Measurements from ENCODE around the gene ZNF410.
"Not testable (repeated sequence)": the region's sequence is repeated elsewhere in the genome, so short reads cannot be mapped to it uniquely, and the experiment has no call there.

Gene ZNF410

GRCh38 chr14:73862480-73862879 lies 24.2 kb upstream of the ZNF410 start:
- Histone ChIP-seq H3K27me3 (ENCODE audit: insufficient read depth, low read length, poor library complexity) (no peaks in the 10 kb centered on the region), H3K9ac (ENCODE audit: low read depth, low read length) (no peak overlapping the region), H4K20me1 (ENCODE audit: insufficient read depth, low read length) (no peaks in the 10 kb centered on the region), H3K9me3 (ENCODE audit: insufficient read depth, low read length, severe bottlenecking) (no peaks in the 10 kb centered on the region), H3K4me3 (ENCODE audit: low read depth in 1 of 2, low read length in 2 of 2) (no peak overlapping the region), H3K36me3 (ENCODE audit: insufficient read depth, low read length) (peaks cover 14% of the 10 kb centered on the region; the same call in 1 of the 2 replicates), H3K27ac (ENCODE audit: low read length) (no peak overlapping the region), H2AFZ (ENCODE audit: low read depth, low read length) (no peak overlapping the region), H3K79me2 (ENCODE audit: insufficient read depth, low read length) (no peaks in the 10 kb centered on the region), H3K4me2 (ENCODE audit: insufficient read depth, low read length) (no peak overlapping the region), H3K4me1 (ENCODE audit: insufficient read depth, low read length) (no peaks in the 10 kb centered on the region)
- DNase-seq, result no peak
- no peak for ATAC-seq (ENCODE audit: insufficient read depth, low read depth)
- TF ChIP-seq EZH2 (IDR thresholded peaks at IDR 0.05; ENCODE audit: borderline replicate concordance, low read depth, low read length, severe bottlenecking) (no peak), CTCF (IDR thresholded peaks at IDR 0.05; ENCODE audit: borderline replicate concordance, extremely low read depth, low read length, poor library complexity, severe bottlenecking) (no peak)

GRCh38 chr14:73863209-73863608 lies 23.4 kb upstream of the ZNF410 start:
- no peak overlapping the region for H3K4me2 ChIP-seq (ENCODE audit: insufficient read depth, low read length)
- H3K27me3 ChIP-seq (ENCODE audit: insufficient read depth, low read length, poor library complexity), result no peaks in the 10 kb centered on the region
- DNase-seq, result no peak
- no peaks in the 10 kb centered on the region for H3K4me1 ChIP-seq (ENCODE audit: insufficient read depth, low read length)
- no peak for ATAC-seq (ENCODE audit: insufficient read depth, low read depth)
- H3K36me3 ChIP-seq (ENCODE audit: insufficient read depth, low read length), result peaks cover 14% of the 10 kb centered on the region; the same call in 1 of the 2 replicates
- TF ChIP-seq CTCF (IDR thresholded peaks at IDR 0.05; ENCODE audit: borderline replicate concordance, extremely low read depth, low read length, poor library complexity, severe bottlenecking), result no peak
- TF ChIP-seq EZH2 (IDR thresholded peaks at IDR 0.05; ENCODE audit: borderline replicate concordance, low read depth, low read length, severe bottlenecking), result no peak
- H3K79me2 ChIP-seq (ENCODE audit: insufficient read depth, low read length), result no peaks in the 10 kb centered on the region
- H3K27ac ChIP-seq (ENCODE audit: low read length), result no peak overlapping the region
- H4K20me1 ChIP-seq (ENCODE audit: insufficient read depth, low read length), result no peaks in the 10 kb centered on the region
- H3K9me3 ChIP-seq (ENCODE audit: insufficient read depth, low read length, severe bottlenecking), result no peaks in the 10 kb centered on the region
- no peak overlapping the region for H2AFZ ChIP-seq (ENCODE audit: low read depth, low read length)
- no peak overlapping the region for H3K4me3 ChIP-seq (ENCODE audit: low read depth in 1 of 2, low read length in 2 of 2)
- no peak overlapping the region for H3K9ac ChIP-seq (ENCODE audit: low read depth, low read length)

GRCh38 chr14:73865534-73866113 lies 21.0 kb upstream of the ZNF410 start:
- no peak for TF ChIP-seq CTCF (IDR thresholded peaks at IDR 0.05; ENCODE audit: borderline replicate concordance, extremely low read depth, low read length, poor library complexity, severe bottlenecking)
- TF ChIP-seq EZH2 (IDR thresholded peaks at IDR 0.05; ENCODE audit: borderline replicate concordance, low read depth, low read length, severe bottlenecking), result no peak
- no peak overlapping the region for H2AFZ ChIP-seq (ENCODE audit: low read depth, low read length)
- H3K36me3 ChIP-seq (ENCODE audit: insufficient read depth, low read length), result peaks cover 14% of the 10 kb centered on the region; the same call in 1 of the 2 replicates
- H3K9ac ChIP-seq (ENCODE audit: low read depth, low read length), result no peak overlapping the region
- H3K27me3 ChIP-seq (ENCODE audit: insufficient read depth, low read length, poor library complexity), result no peaks in the 10 kb centered on the region
- no peak overlapping the region for H3K4me2 ChIP-seq (ENCODE audit: insufficient read depth, low read length)
- DNase-seq (no peak), ATAC-seq (ENCODE audit: insufficient read depth, low read depth) (no peak)
- no peak overlapping the region for H3K4me3 ChIP-seq (ENCODE audit: low read depth in 1 of 2, low read length in 2 of 2)
- no peaks in the 10 kb centered on the region for H3K9me3 ChIP-seq (ENCODE audit: insufficient read depth, low read length, severe bottlenecking)
- H3K4me1 ChIP-seq (ENCODE audit: insufficient read depth, low read length), result no peaks in the 10 kb centered on the region
- no peak overlapping the region for H3K27ac ChIP-seq (ENCODE audit: low read length)
- H4K20me1 ChIP-seq (ENCODE audit: insufficient read depth, low read length), result no peaks in the 10 kb centered on the region
- H3K79me2 ChIP-seq (ENCODE audit: insufficient read depth, low read length), result no peaks in the 10 kb centered on the region

GRCh38 chr14:73869754-73870153 lies 16.9 kb upstream of the ZNF410 start:
- not testable (repeated sequence) for H3K27me3 ChIP-seq (ENCODE audit: insufficient read depth, low read length, poor library complexity); H3K4me3 ChIP-seq (ENCODE audit: low read depth in 1 of 2, low read length in 2 of 2); H3K79me2 ChIP-seq (ENCODE audit: insufficient read depth, low read length); DNase-seq; H2AFZ ChIP-seq (ENCODE audit: low read depth, low read length); H3K9ac ChIP-seq (ENCODE audit: low read depth, low read length); ATAC-seq (ENCODE audit: insufficient read depth, low read depth); H3K9me3 ChIP-seq (ENCODE audit: insufficient read depth, low read length, severe bottlenecking); H3K36me3 ChIP-seq (ENCODE audit: insufficient read depth, low read length); H3K4me2 ChIP-seq (ENCODE audit: insufficient read depth, low read length); H3K4me1 ChIP-seq (ENCODE audit: insufficient read depth, low read length); H3K27ac ChIP-seq (ENCODE audit: low read length); H4K20me1 ChIP-seq (ENCODE audit: insufficient read depth, low read length)

Data from DND-41 (cell line).